Activated CD4-positive, alpha-beta T cell treated with anti-CD3 and anti-CD28 coated beads, Interleukin-2, Interleukin-6, amounts not matched to agents 100 ng/mL and 50 ng/mL, durations not matched to agents 16 hours and 8 hours (primary cell): ENCODE measurements around the gene SGF29.
"Not testable (repeated sequence)": the region's sequence is repeated elsewhere in the genome, so short reads cannot be mapped to it uniquely, and the experiment has no call there.

Experiments
- DNase-seq: peaks from one replicate; pipeline ENCODE4 v3.0.0-alpha.2; 2020

The SGF29 gene

GRCh38 chr16:28596840-28597691 is 43.3 kb downstream of the SGF29 start, which contains the start of gene SULT1A2:
SULT1A2 (minus strand) TSS chr16:28597050; CDS start chr16:28595930, 1,120 bp downstream.
- no peak for DNase-seq

DNA sequence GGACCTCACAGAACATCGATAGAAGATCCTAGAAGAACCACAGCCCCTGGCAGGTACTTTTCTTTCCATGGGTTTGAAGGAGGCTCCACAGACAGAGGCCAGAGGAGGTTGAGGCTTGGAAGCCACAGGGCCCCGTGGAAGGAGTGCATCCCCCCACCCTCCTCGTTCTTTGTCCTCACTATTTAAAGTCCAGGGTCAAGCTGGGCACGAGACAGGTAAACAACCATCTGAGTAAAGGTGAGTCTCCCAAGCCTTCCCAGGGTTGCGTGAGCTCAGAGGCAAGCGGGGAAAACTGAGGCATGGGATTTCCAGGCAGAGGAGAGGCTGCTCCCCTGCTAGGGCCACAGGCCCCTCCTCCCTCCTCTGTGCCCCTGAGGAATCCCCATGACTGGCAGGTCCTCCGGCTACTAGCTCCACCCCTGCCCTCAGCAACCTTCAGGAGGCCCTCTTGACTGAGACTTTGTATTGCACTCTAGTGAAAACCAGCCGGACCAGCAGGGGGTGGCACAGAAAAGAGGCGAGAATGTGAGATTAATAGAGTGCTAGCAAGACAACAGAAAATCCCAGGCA is 44.1 kb downstream of the SGF29 start:
- DNase-seq: no peak

- not testable (repeated sequence) for DNase-seq
These were observed 45.9 kb downstream of the SGF29 start for GRCh38 chr16:28599377-28600285.

- not testable (repeated sequence) for DNase-seq
These were observed 47.2 kb downstream of the SGF29 start for GRCh38 chr16:28600965-28601364.

GRCh38 chr16:28601589-28601988 is 47.9 kb downstream of the SGF29 start:
- not testable (repeated sequence) for DNase-seq

DNA sequence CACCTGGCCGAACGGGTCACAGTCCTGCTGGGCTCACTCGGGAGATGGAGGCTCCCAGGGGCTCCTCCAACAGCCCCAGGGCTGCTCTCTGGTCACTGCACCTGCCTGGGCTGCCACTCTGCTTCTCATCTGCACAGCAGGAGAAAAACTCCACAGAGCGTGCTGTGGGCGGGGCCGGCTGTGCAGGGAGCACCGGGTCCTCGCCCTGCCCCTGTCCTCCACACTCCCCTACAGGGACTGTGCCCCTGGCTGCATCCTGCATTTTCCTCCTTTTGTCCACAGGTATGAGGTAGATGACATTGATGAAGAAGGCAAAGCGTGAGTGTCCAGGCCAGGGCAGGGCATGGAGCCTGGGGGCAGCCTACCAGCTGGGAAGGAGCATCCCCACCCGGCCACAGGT is 48.3 kb downstream of the SGF29 start:
- not testable (repeated sequence) for DNase-seq

DNA sequence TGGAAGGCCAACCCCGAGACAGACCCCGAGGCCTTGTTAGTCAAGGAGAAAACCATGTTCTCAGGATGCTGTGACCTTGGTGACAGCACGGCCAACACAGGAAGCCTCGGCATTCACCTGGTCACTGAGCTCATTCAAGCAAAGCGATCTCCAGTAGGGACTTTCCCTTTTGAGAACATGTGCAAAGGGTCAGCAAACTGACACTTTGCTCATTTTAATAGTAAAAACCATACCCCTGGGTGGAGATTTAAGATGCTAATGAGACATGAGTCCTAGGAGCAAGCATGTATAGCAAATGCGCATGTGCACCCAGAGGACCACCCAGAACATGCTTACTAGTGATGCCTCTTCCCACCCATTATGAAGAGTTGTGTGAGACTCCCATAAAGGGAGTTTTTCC is 48.8 kb downstream of the SGF29 start:
- no peak for DNase-seq

DNA sequence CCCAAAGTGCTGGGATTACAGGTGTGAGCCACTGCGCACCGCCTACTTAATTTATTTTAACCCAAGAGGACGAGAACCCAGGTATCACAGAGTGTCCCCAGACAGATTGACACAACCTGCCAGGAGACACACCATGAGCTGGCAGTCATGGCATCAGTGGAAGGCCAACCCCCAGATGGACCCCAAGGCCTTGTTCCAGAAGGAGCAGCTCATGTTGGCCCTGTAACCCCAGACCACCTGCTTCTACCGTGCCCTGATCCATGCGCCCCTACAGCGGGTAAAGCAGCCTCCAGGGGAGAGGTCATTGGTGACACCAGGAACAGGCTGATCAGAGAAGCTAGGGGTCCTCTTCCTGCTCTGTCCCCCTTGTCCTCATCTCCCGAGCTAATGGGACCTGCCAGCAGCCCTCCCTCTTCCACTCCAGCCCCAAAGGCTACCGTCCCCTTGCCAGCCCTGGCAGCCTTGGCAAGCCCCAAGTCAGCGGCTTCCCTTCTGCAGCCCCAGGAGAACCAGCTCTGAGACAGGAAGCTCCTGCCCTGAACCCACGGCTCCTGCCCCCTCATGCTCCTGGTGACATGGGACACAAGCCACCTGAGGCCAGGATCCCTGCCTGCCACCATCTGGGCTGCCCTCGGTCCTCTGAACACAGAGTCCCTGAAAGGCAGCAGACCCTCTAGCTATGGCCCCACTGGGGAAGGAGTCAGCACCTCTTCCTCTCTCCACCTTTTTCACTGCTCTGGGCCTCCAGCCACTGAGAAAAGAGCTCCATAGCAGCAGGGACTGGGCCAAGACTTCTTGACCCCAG is 49.9 kb downstream of the SGF29 start:
- no peak for DNase-seq

DNA sequence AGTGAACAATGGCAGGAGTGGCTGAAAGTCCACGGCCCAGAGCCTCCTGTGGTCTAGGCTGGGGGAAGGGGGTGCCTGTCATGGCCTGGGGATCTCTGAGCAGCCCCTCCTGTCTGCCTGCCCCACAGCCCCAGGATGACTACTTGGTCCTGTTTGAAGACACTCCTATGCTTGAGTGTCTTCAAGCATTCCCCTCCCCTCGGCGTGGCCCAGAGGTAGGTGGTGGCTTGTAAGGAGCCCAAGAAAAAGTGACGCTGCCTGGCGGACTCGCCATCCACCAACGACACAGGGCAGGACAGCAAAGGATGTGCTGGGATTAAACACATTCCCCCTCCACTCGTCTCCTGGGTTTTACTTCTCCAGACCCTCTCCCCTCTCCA is 50.5 kb downstream of the SGF29 start:
- no peak for DNase-seq

GRCh38 chr16:28606291-28607115 is 52.8 kb downstream of the SGF29 start:
- no peak for DNase-seq

DNA sequence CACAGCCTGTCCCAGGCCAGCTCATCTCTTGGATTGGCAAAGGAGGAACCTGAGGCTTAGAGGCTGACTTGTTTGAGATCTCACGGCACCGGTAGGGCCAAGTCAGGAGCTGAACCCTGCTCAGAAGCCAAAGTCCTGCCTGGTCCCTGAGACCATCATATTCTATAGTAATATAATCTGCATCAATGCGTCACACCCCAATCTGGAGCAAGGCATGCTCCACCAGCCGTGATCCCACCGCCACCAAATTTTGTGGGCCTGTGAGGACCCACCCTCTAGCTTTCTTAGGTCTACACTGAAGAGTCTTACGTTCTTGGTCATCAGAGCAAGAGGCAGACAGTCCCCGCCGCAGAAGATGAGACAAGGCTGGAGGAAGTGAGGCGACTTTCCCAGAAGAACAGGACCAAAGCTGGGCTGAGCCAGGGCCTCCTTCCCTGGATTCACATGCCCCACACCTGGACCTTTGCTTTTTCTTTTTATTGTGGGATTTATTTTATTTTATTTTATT is 53.5 kb downstream of the SGF29 start:
- DNase-seq: no peak

DNA sequence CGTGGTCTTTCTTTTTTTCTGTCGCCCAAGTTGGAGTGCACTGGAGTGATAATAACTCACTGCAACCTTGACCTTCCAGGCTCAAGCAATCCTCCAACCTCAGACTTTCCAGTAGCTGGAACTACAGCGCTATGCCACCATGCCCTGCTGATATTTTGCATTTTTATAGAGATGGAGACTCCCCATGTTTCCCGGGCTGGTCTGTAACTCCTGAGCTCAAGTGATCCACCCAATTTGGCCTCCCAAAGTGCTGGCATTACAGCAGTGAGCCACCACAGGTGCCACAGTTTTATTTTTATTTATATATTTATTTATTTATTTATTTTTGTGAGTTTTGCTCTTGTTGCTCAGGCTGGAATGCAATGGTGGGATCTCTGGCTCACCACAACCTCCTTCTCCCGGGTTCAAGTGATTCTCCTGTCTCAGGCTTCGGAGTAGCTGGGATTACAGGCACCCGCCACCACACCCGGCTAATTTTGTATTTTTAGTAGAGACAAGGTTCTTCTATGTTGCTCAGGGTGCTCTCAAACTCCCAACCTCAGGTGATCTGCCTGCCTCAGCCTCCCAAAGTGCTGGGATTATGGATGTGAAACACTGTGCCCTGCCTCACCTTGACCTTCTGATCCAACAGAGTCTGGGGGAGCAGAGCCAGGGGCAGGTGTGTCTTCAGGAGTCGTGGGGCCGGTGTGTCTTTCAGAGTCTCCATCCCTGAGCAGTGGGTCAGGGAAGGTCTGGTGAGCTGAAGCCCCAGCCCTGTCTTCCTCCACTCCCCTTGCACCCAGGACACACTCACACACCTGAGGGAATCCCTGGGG is 54.2 kb downstream of the SGF29 start:
- DNase-seq: not testable (repeated sequence)

- DNase-seq: not testable (repeated sequence)
These were observed 54.7 kb downstream of the SGF29 start for GRCh38 chr16:28608496-28608808.

- not testable (repeated sequence) for DNase-seq
These were observed 55.3 kb downstream of the SGF29 start for GRCh38 chr16:28608867-28609596.

- no peak for DNase-seq
These were observed 56.2 kb downstream of the SGF29 start, which contains the start of gene SULT1A1 for GRCh38 chr16:28609631-28610594. SULT1A1 (minus strand) TSS chr16:28610044; CDS start chr16:28608855, 1,189 bp downstream.

DNA sequence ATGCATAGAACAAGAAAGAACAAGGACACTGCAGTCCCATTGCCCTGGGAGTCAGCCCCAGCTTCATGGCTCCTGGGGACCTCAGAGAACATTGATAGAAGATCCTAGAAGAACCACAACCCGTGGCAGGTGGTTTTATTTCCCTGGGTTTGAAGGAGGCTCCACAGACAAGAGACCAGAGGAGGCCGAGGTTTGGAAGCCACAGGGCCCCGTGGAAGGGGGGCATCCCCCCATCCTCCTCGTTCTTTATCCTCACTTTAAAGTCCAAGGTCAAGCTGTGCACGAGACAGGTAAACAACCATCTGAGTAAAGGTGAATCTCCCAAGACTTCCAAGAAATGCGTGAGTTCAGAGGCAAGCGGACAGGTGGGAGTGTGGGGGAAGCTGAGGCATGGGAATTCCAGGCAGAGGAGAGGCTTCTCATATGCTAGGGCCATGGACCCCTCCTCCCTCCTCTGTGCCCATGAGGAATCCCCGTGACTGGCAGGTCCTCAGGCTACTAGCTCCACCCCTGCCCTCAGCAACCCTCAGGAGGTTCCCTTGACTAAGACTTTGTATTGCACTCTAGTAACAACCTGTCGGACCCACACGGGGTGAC is 57.0 kb downstream of the SGF29 start:
- no peak for DNase-seq

- not testable (repeated sequence) for DNase-seq
These were observed 58.9 kb downstream of the SGF29 start for GRCh38 chr16:28612359-28613280.
